ENCODE measurements around the gene CADM4.
"Not testable (repeated sequence)": the region's sequence is repeated elsewhere in the genome, so short reads cannot be mapped to it uniquely, and the experiment has no call there.

DNA sequence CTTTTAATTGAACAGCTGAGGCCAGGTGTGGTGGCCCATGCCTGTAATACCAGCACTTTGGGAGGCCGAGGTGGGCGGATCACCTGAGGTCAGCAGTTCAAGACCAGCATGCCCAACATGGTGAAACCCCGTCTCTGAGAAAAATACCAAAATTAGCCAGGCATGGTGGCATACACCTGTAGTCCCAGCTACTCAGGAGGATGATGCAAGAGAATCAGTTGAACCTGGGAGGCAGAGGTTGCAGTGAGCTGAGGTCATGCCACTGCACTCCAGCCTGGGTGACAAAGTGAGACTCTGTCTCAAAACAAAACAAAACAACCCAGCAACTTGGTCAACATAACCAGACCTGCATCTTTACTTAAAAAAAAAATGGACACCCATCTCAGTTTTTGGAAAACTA is 52.6 kb downstream of the CADM4 start:
- TF ChIP-seq, protein P1, sequence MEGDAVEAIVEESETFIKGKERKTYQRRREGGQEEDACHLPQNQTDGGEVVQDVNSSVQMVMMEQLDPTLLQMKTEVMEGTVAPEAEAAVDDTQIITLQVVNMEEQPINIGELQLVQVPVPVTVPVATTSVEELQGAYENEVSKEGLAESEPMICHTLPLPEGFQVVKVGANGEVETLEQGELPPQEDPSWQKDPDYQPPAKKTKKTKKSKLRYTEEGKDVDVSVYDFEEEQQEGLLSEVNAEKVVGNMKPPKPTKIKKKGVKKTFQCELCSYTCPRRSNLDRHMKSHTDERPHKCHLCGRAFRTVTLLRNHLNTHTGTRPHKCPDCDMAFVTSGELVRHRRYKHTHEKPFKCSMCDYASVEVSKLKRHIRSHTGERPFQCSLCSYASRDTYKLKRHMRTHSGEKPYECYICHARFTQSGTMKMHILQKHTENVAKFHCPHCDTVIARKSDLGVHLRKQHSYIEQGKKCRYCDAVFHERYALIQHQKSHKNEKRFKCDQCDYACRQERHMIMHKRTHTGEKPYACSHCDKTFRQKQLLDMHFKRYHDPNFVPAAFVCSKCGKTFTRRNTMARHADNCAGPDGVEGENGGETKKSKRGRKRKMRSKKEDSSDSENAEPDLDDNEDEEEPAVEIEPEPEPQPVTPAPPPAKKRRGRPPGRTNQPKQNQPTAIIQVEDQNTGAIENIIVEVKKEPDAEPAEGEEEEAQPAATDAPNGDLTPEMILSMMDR (IDR thresholded peaks at IDR 0.05; ENCODE audit: low read depth, low read length) = not testable (repeated sequence)
- not testable (repeated sequence) for TF ChIP-seq POLR2A (IDR thresholded peaks at IDR 0.05; ENCODE audit: extremely low read depth, insufficient read length)

Measured in NB4 (cell line).